PC-3 (cell line): Measurements from ENCODE around the gene IL4.

Experiments used
- CTCF ChIP-seq: fragments of 300-600 bp; sonication (generic); conservative IDR thresholded peaks from 2 replicates; pipeline ENCODE4 v1.5.1; 2017; ENCODE audit warnings: antibody characterized with exemption, low read depth, mild to moderate bottlenecking, low read length
- EZH2phosphoT487 ChIP-seq: fragments of 300-600 bp; sonication (generic); IDR thresholded peaks from 2 replicates; pipeline ENCODE4 v1.6.1; 2018; ENCODE audit warnings: mild to moderate bottlenecking, antibody characterized with exemption, low read length, borderline replicate concordance

- TF ChIP-seq EZH2phosphoT487 (no peak), CTCF (no peak)
These were observed 36.5 kb upstream of the IL4 start for GRCh38 chr5:132637241-132637640.
